GM23338 (cell line): Measurements from ENCODE around the gene CEP95.

ENCODE experiments used
- CREB1 ChIP-seq: fragments of 250-450 bp; sonication (Bioruptor Pico); IDR thresholded peaks from 2 replicates; pipeline ENCODE4 v1.5.0; 2020; ENCODE audit warnings: low read depth, mild to moderate bottlenecking, moderate library complexity
- EZH2 ChIP-seq: fragments of 200-600 bp; sonication (generic); IDR thresholded peaks from one replicate; pipeline ENCODE4 v1.8.0; 2017; ENCODE audit warnings: antibody characterized with exemption, mild to moderate bottlenecking, low read depth; ENCODE audit not compliant: unreplicated experiment
- EZH2phosphoT487 ChIP-seq: fragments of 200-600 bp; sonication (generic); IDR thresholded peaks from one replicate; pipeline ENCODE4 v1.8.1; 2018; ENCODE audit warnings: antibody characterized with exemption; ENCODE audit not compliant: unreplicated experiment
- JUNB ChIP-seq: IDR thresholded peaks from one replicate; pipeline ENCODE4 v1.6.1; 2016; ENCODE audit warnings: antibody characterized with exemption; ENCODE audit not compliant: unreplicated experiment
- POLR2AphosphoS5 ChIP-seq: IDR thresholded peaks from 2 replicates; pipeline ENCODE4 v1.6.1; 2016; ENCODE audit warnings: antibody characterized with exemption, low read depth
- ZNF114 ChIP-seq: fragments of 250-450 bp; sonication (Bioruptor Pico); IDR thresholded peaks from 2 replicates; pipeline ENCODE4 v1.5.0; 2020; ENCODE audit warnings: mild to moderate bottlenecking, moderate library complexity
- ZNF331 ChIP-seq: fragments of 250-450 bp; sonication (Bioruptor Pico); IDR thresholded peaks from 2 replicates; pipeline ENCODE4 v1.5.0; 2020; ENCODE audit warnings: low read depth, mild to moderate bottlenecking, moderate library complexity
- TF ChIP-seq, protein P1 (sequence below), 2 experiments: fragments of 200-600 bp in 1 of 2; sonication (generic) in 1 of 2; conservative IDR thresholded peaks; 2 replicates each; pipeline versions ENCODE4 v1.5.1 to v1.6.1; 2016 to 2017; ENCODE audit warnings: antibody characterized with exemption in 2 of 2, low read depth in 2 of 2, mild to moderate bottlenecking in 2 of 2, moderate library complexity in 1 of 2
- TF ChIP-seq, protein P2 (sequence below): IDR thresholded peaks from one replicate; pipeline ENCODE4 v1.6.1; 2018; ENCODE audit warnings: antibody characterized with exemption; ENCODE audit not compliant: unreplicated experiment
- TF ChIP-seq, protein P3 (sequence below): IDR thresholded peaks from 2 replicates; pipeline ENCODE4 v1.6.1; 2016; ENCODE audit warnings: antibody characterized with exemption

DNA sequence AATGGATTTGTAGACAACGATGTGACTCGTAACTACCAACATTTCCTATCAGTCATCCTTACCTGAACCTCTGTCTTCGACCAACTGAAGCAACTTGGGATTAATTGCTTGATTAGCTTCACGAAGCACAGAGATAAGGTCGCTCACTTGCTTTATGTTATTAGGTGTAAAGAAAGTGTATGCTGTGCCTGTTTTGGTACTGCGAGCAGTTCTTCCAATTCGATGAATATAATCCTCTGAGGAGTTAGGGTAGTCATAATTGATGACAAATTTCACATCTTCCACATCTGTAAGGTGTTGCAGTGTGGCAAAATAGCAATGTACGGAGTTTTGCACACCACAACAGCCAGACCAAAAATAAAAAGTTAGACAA, 6.3 kb upstream of the CEP95 start:
- TF ChIP-seq POLR2AphosphoS5 (no peak), EZH2 (no peak), JUNB (no peak), ZNF331 (CRISPR knock-in tag) (no peak), CREB1 (CRISPR knock-in tag) (no peak), EZH2phosphoT487 (no peak), ZNF114 (CRISPR knock-in tag) (no peak)
- TF ChIP-seq, protein P1, sequence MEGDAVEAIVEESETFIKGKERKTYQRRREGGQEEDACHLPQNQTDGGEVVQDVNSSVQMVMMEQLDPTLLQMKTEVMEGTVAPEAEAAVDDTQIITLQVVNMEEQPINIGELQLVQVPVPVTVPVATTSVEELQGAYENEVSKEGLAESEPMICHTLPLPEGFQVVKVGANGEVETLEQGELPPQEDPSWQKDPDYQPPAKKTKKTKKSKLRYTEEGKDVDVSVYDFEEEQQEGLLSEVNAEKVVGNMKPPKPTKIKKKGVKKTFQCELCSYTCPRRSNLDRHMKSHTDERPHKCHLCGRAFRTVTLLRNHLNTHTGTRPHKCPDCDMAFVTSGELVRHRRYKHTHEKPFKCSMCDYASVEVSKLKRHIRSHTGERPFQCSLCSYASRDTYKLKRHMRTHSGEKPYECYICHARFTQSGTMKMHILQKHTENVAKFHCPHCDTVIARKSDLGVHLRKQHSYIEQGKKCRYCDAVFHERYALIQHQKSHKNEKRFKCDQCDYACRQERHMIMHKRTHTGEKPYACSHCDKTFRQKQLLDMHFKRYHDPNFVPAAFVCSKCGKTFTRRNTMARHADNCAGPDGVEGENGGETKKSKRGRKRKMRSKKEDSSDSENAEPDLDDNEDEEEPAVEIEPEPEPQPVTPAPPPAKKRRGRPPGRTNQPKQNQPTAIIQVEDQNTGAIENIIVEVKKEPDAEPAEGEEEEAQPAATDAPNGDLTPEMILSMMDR (conservative IDR thresholded peaks at IDR 0.05; ENCODE audit: low read depth in 2 of 2): no peak
- TF ChIP-seq, protein P2, sequence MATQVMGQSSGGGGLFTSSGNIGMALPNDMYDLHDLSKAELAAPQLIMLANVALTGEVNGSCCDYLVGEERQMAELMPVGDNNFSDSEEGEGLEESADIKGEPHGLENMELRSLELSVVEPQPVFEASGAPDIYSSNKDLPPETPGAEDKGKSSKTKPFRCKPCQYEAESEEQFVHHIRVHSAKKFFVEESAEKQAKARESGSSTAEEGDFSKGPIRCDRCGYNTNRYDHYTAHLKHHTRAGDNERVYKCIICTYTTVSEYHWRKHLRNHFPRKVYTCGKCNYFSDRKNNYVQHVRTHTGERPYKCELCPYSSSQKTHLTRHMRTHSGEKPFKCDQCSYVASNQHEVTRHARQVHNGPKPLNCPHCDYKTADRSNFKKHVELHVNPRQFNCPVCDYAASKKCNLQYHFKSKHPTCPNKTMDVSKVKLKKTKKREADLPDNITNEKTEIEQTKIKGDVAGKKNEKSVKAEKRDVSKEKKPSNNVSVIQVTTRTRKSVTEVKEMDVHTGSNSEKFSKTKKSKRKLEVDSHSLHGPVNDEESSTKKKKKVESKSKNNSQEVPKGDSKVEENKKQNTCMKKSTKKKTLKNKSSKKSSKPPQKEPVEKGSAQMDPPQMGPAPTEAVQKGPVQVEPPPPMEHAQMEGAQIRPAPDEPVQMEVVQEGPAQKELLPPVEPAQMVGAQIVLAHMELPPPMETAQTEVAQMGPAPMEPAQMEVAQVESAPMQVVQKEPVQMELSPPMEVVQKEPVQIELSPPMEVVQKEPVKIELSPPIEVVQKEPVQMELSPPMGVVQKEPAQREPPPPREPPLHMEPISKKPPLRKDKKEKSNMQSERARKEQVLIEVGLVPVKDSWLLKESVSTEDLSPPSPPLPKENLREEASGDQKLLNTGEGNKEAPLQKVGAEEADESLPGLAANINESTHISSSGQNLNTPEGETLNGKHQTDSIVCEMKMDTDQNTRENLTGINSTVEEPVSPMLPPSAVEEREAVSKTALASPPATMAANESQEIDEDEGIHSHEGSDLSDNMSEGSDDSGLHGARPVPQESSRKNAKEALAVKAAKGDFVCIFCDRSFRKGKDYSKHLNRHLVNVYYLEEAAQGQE: no peak
- TF ChIP-seq, protein P3, sequence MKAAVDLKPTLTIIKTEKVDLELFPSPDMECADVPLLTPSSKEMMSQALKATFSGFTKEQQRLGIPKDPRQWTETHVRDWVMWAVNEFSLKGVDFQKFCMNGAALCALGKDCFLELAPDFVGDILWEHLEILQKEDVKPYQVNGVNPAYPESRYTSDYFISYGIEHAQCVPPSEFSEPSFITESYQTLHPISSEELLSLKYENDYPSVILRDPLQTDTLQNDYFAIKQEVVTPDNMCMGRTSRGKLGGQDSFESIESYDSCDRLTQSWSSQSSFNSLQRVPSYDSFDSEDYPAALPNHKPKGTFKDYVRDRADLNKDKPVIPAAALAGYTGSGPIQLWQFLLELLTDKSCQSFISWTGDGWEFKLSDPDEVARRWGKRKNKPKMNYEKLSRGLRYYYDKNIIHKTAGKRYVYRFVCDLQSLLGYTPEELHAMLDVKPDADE: no peak
